HUES48 (cell line): ENCODE measurements around the gene FKBP11.

Experiments used
- H3K27ac ChIP-seq: one replicate; pipeline ENCODE4 v1.7.0; 2013; ENCODE audit warnings: low read depth, low read length, inconsistent platforms
- H3K27me3 ChIP-seq: 2 replicates; pipeline ENCODE4 v1.6.1; 2013; ENCODE audit warnings: mild to moderate bottlenecking, low read length; ENCODE audit not compliant: control insufficient read depth, insufficient read depth
- H3K36me3 ChIP-seq: 2 replicates; pipeline ENCODE4 v1.6.1; 2013; ENCODE audit warnings: low read length; ENCODE audit not compliant: control insufficient read depth, insufficient read depth
- H3K4me1 ChIP-seq: 2 replicates; pipeline ENCODE4 v1.6.1; 2013; ENCODE audit warnings: mild to moderate bottlenecking, low read length; ENCODE audit not compliant: control insufficient read depth, insufficient read depth
- H3K4me3 ChIP-seq: 2 replicates; pipeline ENCODE4 v1.5.1; 2013; ENCODE audit warnings: mild to moderate bottlenecking, low read depth, low read length
- H3K9ac ChIP-seq: 2 replicates; pipeline ENCODE4 v1.6.1; 2013; ENCODE audit warnings: mild to moderate bottlenecking, low read depth, low read length, moderate library complexity
- H3K9me3 ChIP-seq: 2 replicates; pipeline ENCODE4 v1.6.1; 2013; ENCODE audit warnings: low read length; ENCODE audit not compliant: control insufficient read depth, insufficient read depth

FKBP11 gene

GRCh38 chr12:48954061-48954460, 28.8 kb upstream of the FKBP11 start:
- H3K27ac ChIP-seq: no peak overlapping the region
- peaks cover 13% of the 10 kb centered on the region for H3K4me1 ChIP-seq
- no peak overlapping the region for H3K4me3 ChIP-seq
- no peaks in the 10 kb centered on the region for H3K9me3 ChIP-seq
- H3K27me3 ChIP-seq: no peaks in the 10 kb centered on the region
- no peak overlapping the region for H3K9ac ChIP-seq
- peaks cover 46% of the 10 kb centered on the region for H3K36me3 ChIP-seq

GRCh38 chr12:48952691-48953090, 27.4 kb upstream of the FKBP11 start:
- Histone ChIP-seq H3K27ac (no peak overlapping the region), H3K9ac (no peak overlapping the region), H3K9me3 (no peaks in the 10 kb centered on the region), H3K4me3 (no peak overlapping the region), H3K36me3 (peaks cover 46% of the 10 kb centered on the region), H3K27me3 (no peaks in the 10 kb centered on the region), H3K4me1 (peaks cover 9% of the 10 kb centered on the region; the same call in 1 of the 2 replicates)

GRCh38 chr12:48947727-48948126, 22.4 kb upstream of the FKBP11 start:
- Histone ChIP-seq H3K4me3 (no peak overlapping the region), H3K9ac (no peak overlapping the region), H3K27me3 (no peaks in the 10 kb centered on the region), H3K27ac (no peak overlapping the region), H3K4me1 (no peaks in the 10 kb centered on the region), H3K9me3 (no peaks in the 10 kb centered on the region), H3K36me3 (peaks cover 38% of the 10 kb centered on the region)

- no peaks in the 10 kb centered on the region for H3K9me3 ChIP-seq
- no peaks in the 10 kb centered on the region for H3K27me3 ChIP-seq
- peaks cover 36% of the 10 kb centered on the region for H3K36me3 ChIP-seq
- no peaks in the 10 kb centered on the region for H3K4me1 ChIP-seq
- no peak overlapping the region for H3K9ac ChIP-seq
- H3K27ac ChIP-seq: no peak overlapping the region
- H3K4me3 ChIP-seq: no peak overlapping the region
These were observed 21.7 kb upstream of the FKBP11 start for GRCh38 chr12:48946943-48947342.

GRCh38 chr12:48946205-48946604, 20.9 kb upstream of the FKBP11 start:
- Histone ChIP-seq H3K9me3 (no peaks in the 10 kb centered on the region), H3K9ac (no peak overlapping the region), H3K36me3 (peaks cover 41% of the 10 kb centered on the region), H3K27me3 (no peaks in the 10 kb centered on the region), H3K4me1 (no peaks in the 10 kb centered on the region), H3K27ac (no peak overlapping the region), H3K4me3 (no peak overlapping the region)

GRCh38 chr12:48943221-48943620, 17.9 kb upstream of the FKBP11 start:
- H3K9me3 ChIP-seq: no peaks in the 10 kb centered on the region
- H3K36me3 ChIP-seq: peaks cover 64% of the 10 kb centered on the region
- H3K27ac ChIP-seq: no peak overlapping the region
- H3K9ac ChIP-seq: no peak overlapping the region
- H3K4me3 ChIP-seq: no peak overlapping the region
- H3K4me1 ChIP-seq: no peaks in the 10 kb centered on the region
- H3K27me3 ChIP-seq: no peaks in the 10 kb centered on the region

GRCh38 chr12:48940181-48940580, 14.9 kb upstream of the FKBP11 start:
- no peak overlapping the region for H3K27ac ChIP-seq

GRCh38 chr12:48938805-48939204, 13.5 kb upstream of the FKBP11 start:
- no peaks in the 10 kb centered on the region for H3K4me1 ChIP-seq
- H3K4me3 ChIP-seq: no peak overlapping the region
- H3K27me3 ChIP-seq: no peaks in the 10 kb centered on the region
- H3K9ac ChIP-seq: no peak overlapping the region
- no peaks in the 10 kb centered on the region for H3K9me3 ChIP-seq
- peaks cover 85% of the 10 kb centered on the region for H3K36me3 ChIP-seq
- no peak overlapping the region for H3K27ac ChIP-seq

More at GRCh38 chr12:48940181-48940580, 14.9 kb upstream of the FKBP11 start:
- Histone ChIP-seq H3K27me3 (no peaks in the 10 kb centered on the region), H3K36me3 (peaks cover 83% of the 10 kb centered on the region), H3K4me1 (no peaks in the 10 kb centered on the region), H3K9me3 (no peaks in the 10 kb centered on the region), H3K4me3 (no peak overlapping the region), H3K9ac (no peak overlapping the region)

GRCh38 chr12:48937170-48937569, 11.9 kb upstream of the FKBP11 start:
- Histone ChIP-seq H3K4me1 (no peaks in the 10 kb centered on the region), H3K4me3 (no peak overlapping the region), H3K36me3 (peaks cover 87% of the 10 kb centered on the region), H3K9ac (no peak overlapping the region), H3K9me3 (no peaks in the 10 kb centered on the region), H3K27ac (peak overlapping the region; percentile 5), H3K27me3 (no peaks in the 10 kb centered on the region)

GRCh38 chr12:48936379-48936979, 11.2 kb upstream of the FKBP11 start:
- Histone ChIP-seq H3K4me3 (no peak overlapping the region), H3K4me1 (no peaks in the 10 kb centered on the region)

GRCh38 chr12:48934312-48934706, 9.0 kb upstream of the FKBP11 start:
- Histone ChIP-seq H3K4me1 (no peaks in the 10 kb centered on the region), H3K36me3 (peaks cover 82% of the 10 kb centered on the region), H3K27me3 (no peaks in the 10 kb centered on the region), H3K9ac (no peak overlapping the region), H3K9me3 (no peaks in the 10 kb centered on the region), H3K27ac (no peak overlapping the region), H3K4me3 (no peak overlapping the region)

More at GRCh38 chr12:48936379-48936979, 11.2 kb upstream of the FKBP11 start:
- Histone ChIP-seq H3K27me3 (no peaks in the 10 kb centered on the region), H3K9me3 (no peaks in the 10 kb centered on the region), H3K27ac (no peak overlapping the region), H3K36me3 (peaks cover 84% of the 10 kb centered on the region), H3K9ac (no peak overlapping the region)
